Stimulated activated CD8-positive, alpha-beta memory T cell treated with anti-CD3 and anti-CD28 coated beads, Interleukin-2, amount 100 ng/mL, for 1 hour (primary cell): ENCODE measurements around the gene RNF31.
A peak's percentile ranks its signal among the peaks of the same experiment; 100 is the strongest.

Experiments used
- DNase-seq, 2 donors: peaks; one replicate each; pipeline ENCODE4 v3.0.0-alpha.2; 2020; ENCODE audit warnings: low read depth in 2 of 2

The RNF31 gene

GRCh38 chr14:24116128-24116814 lies 31.0 kb upstream of the RNF31 start:
- no peak for DNase-seq

- DNase-seq = no peak
These were observed 30.1 kb upstream of the RNF31 start for GRCh38 chr14:24117179-24117578.

- no peak for DNase-seq
These were observed 27.6 kb upstream of the RNF31 start for GRCh38 chr14:24119691-24120090.

GRCh38 chr14:24121210-24121609 lies 26.1 kb upstream of the RNF31 start:
- no peak for DNase-seq

- no peak for DNase-seq
These were observed 24.9 kb upstream of the RNF31 start for GRCh38 chr14:24122416-24122815.

- DNase-seq = no peak
These were observed 24.4 kb upstream of the RNF31 start for GRCh38 chr14:24122898-24123297.

GRCh38 chr14:24123424-24124417 lies 23.6 kb upstream of the RNF31 start:
- no peak for DNase-seq

- no peak for DNase-seq
These were observed 20.4 kb upstream of the RNF31 start for GRCh38 chr14:24126939-24127338.

GRCh38 chr14:24127673-24128072 lies 19.6 kb upstream of the RNF31 start:
- no peak for DNase-seq

- DNase-seq = no peak
These were observed 17.8 kb upstream of the RNF31 start for GRCh38 chr14:24129410-24129998.

- no peak for DNase-seq
These were observed 16.9 kb upstream of the RNF31 start, which contains the start of gene FITM1 for GRCh38 chr14:24130380-24130716. Gene FITM1, plus strand, starts transcription at chr14:24130659. Its CDS starts 905 bp downstream, at chr14:24131564.

GRCh38 chr14:24130717-24131548 lies 16.4 kb upstream of the RNF31 start:
- no peak for DNase-seq

GRCh38 chr14:24131549-24131966 lies 15.7 kb upstream of the RNF31 start:
- no peak for DNase-seq

GRCh38 chr14:24132061-24132685 lies 15.1 kb upstream of the RNF31 start:
- DNase-seq = no peak

- DNase-seq = no peak
These were observed 14.3 kb upstream of the RNF31 start for GRCh38 chr14:24132976-24133375.

GRCh38 chr14:24133735-24134134 lies 13.6 kb upstream of the RNF31 start:
- DNase-seq = no peak

- DNase-seq = no peak
These were observed 11.8 kb upstream of the RNF31 start for GRCh38 chr14:24135584-24135833.

GRCh38 chr14:24135834-24136683 lies 11.2 kb upstream of the RNF31 start, which contains the start of gene PSME1:
Gene PSME1, plus strand, starts transcription at chr14:24136194. Its CDS starts 69 bp downstream, at chr14:24136263.
- peak; percentile 89 to 92 for DNase-seq

- DNase-seq = no peak
These were observed 10.4 kb upstream of the RNF31 start for GRCh38 chr14:24136684-24137528.
